HCT116 (cell line): ENCODE results near the gene PCDHGB3. TPM values are rescaled to one million over a fixed set of nuclear protein-coding genes. Genes with fewer than 3 reads are reported as not detected.

Experiments used
- ATAC-seq: fragments of 200-7000 bp; cut with Tn5 transposase; 2 replicates; pipeline ENCODE4 v1.9.1; 2020; ENCODE audit warnings: mild to moderate bottlenecking, moderate library complexity
- BruUV-seq: library from RNA; stranded (reverse); fragments of 400-500 nt; replicated peaks from 2 replicates; lab custom pipeline; 2021; lab: Mats Ljungman, UMichigan
- CTCF ChIA-PET: fragments of 300-600 bp; sonication (Branson Sonifier 250); formaldehyde crosslinking; loops from one replicate; lab custom pipeline; 2021; ENCODE audit warnings: antibody characterized with exemption; lab: Charles Lee
- POLR2A ChIA-PET: fragments of 300-600, 350-600 bp; sonication (Branson Sonifier 250); formaldehyde crosslinking; loops from one replicate; lab custom pipeline; 2021; ENCODE audit warnings: antibody characterized with exemption; lab: Charles Lee
- RAD21 ChIA-PET, 2 experiments: fragments of 300-600 bp; sonication (Branson Sonifier 250); formaldehyde crosslinking; loops; one replicate each; lab custom pipeline; 2023; ENCODE audit warnings: low total read pairs in 2 of 2; ENCODE audit not compliant: uncharacterized antibody in 2 of 2, unreplicated experiment in 2 of 2, low non-redundant PET in 1 of 2; lab: Charles Lee
- DNase-seq: peaks from one replicate; pipeline ENCODE4 v3.0.0-alpha.2; 2010; ENCODE audit warnings: low read depth, low spot score
- H2AFZ ChIP-seq: fragments of 200-600 bp; shearing (Covaris generic), sonication (generic); 2 replicates; pipeline ENCODE4 v1.6.1; 2017; ENCODE audit warnings: low read depth, mixed run types, mixed read lengths, antibody characterized with exemption, low read length; ENCODE audit not compliant: poor library complexity, severe bottlenecking
- H3K27ac ChIP-seq: 2 replicates; pipeline ENCODE4 v1.5.1; 2012; ENCODE audit warnings: low read depth, low read length
- H3K27me3 ChIP-seq: fragments of 200-600 bp; sonication (generic); 2 replicates; pipeline ENCODE4 v1.6.1; 2016; ENCODE audit warnings: mixed run types, low read length, mixed read lengths; ENCODE audit not compliant: insufficient read depth
- H3K36me3 ChIP-seq, 2 experiments: fragments of 200-500 bp in 1 of 2; fragments of 200-600 bp in 1 of 2; sonication (Bioruptor generic) in 1 of 2; sonication (generic) in 1 of 2; 2 replicates each; pipeline versions ENCODE4 v1.5.1 to v1.6.1; 2014 to 2016; ENCODE audit warnings: low read length in 2 of 2, inconsistent platforms in 1 of 2, mixed read lengths in 1 of 2, mixed run types in 1 of 2; ENCODE audit not compliant: insufficient read depth in 2 of 2, control insufficient read depth in 1 of 2
- H3K4me1 ChIP-seq, 2 experiments: fragments of 200-600 bp in 1 of 2; sonication (generic) in 1 of 2; 2 replicates each; pipeline versions ENCODE4 v1.5.1 to v1.6.1; 2012 to 2017; ENCODE audit warnings: low read length in 2 of 2, inconsistent platforms in 1 of 2, mild to moderate bottlenecking in 1 of 2, mixed read lengths in 1 of 2, mixed run types in 1 of 2, moderate library complexity in 1 of 2; ENCODE audit not compliant: insufficient read depth in 2 of 2, control insufficient read depth in 1 of 2
- H3K4me2 ChIP-seq: fragments of 200-600 bp; sonication (generic); 2 replicates; pipeline ENCODE4 v1.6.1; 2017; ENCODE audit warnings: mixed run types, low read length, mixed read lengths
- H3K4me3 ChIP-seq, 2 experiments: fragments of 200-600 bp in 1 of 2; sonication (generic) in 1 of 2; replicated peaks in 1 of 2; 2 replicates each; pipeline ENCODE4 v1.5.1; 2011 to 2016; ENCODE audit warnings: low read length in 2 of 2, control low read depth in 1 of 2, low read depth in 1 of 2, mild to moderate bottlenecking in 1 of 2, mixed read lengths in 1 of 2, mixed run types in 1 of 2
- H3K79me2 ChIP-seq: fragments of 200-600 bp; sonication (generic); 2 replicates; pipeline ENCODE4 v1.6.1; 2017; ENCODE audit warnings: mild to moderate bottlenecking, mixed run types, low read length, moderate library complexity, mixed read lengths; ENCODE audit not compliant: insufficient read depth
- H3K9ac ChIP-seq: fragments of 200-600 bp; sonication (generic); 2 replicates; pipeline ENCODE4 v1.6.1; 2016; ENCODE audit warnings: low read length, mixed read lengths
- H3K9me2 ChIP-seq: fragments of 200-600 bp; sonication (generic), shearing (Covaris generic); 2 replicates; pipeline ENCODE4 v1.6.1; 2017; ENCODE audit warnings: mixed run types, mild to moderate bottlenecking, moderate library complexity; ENCODE audit not compliant: insufficient read depth
- H3K9me3 ChIP-seq, 2 experiments: fragments of 200-500 bp in 1 of 2; fragments of 200-600 bp in 1 of 2; sonication (Bioruptor generic) in 1 of 2; sonication (generic) in 1 of 2; 2 replicates each; pipeline ENCODE4 v1.6.1; 2014 to 2017; ENCODE audit warnings: low read length in 2 of 2, mixed read lengths in 2 of 2, inconsistent platforms in 1 of 2, low read depth in 1 of 2, mild to moderate bottlenecking in 1 of 2, mixed run types in 1 of 2, moderate library complexity in 1 of 2; ENCODE audit not compliant: control insufficient read depth in 1 of 2, insufficient read depth in 1 of 2
- H4K20me1 ChIP-seq: fragments of 200-600 bp; sonication (generic), shearing (Covaris generic); 2 replicates; pipeline ENCODE4 v1.6.1; 2017; ENCODE audit warnings: mixed run types, mild to moderate bottlenecking, moderate library complexity; ENCODE audit not compliant: insufficient read depth
- ATF3 ChIP-seq: IDR thresholded peaks from 2 replicates; pipeline ENCODE4 v1.6.1; 2012
- CTCF ChIP-seq, 3 experiments: fragments of 200-600 bp in 1 of 3; sonication (generic) in 1 of 3; IDR thresholded peaks in 2 of 3; conservative IDR thresholded peaks in 1 of 3; 2 replicates each; pipeline ENCODE4 v1.5.1; 2012 to 2017; ENCODE audit warnings: low read depth in 2 of 3, low read length in 2 of 3, antibody characterized with exemption in 1 of 3, borderline replicate concordance in 1 of 3, control low read depth in 1 of 3, mild to moderate bottlenecking in 1 of 3, mixed read lengths in 1 of 3, mixed run types in 1 of 3, moderate library complexity in 1 of 3; ENCODE audit not compliant: insufficient read depth in 1 of 3
- EGR1 ChIP-seq: IDR thresholded peaks from 2 replicates; pipeline ENCODE4 v1.6.1; 2012; ENCODE audit warnings: low read depth
- ELF1 ChIP-seq: IDR thresholded peaks from 2 replicates; pipeline ENCODE4 v1.6.1; 2012; ENCODE audit warnings: low read depth, borderline replicate concordance
- EZH2phosphoT487 ChIP-seq: fragments of 200-600 bp; IDR thresholded peaks from 2 replicates; pipeline ENCODE4 v1.6.1; 2018; ENCODE audit warnings: antibody characterized with exemption, borderline replicate concordance
- POLR2AphosphoS5 ChIP-seq: IDR thresholded peaks from 2 replicates; pipeline ENCODE4 v1.6.1; 2011; ENCODE audit warnings: mild to moderate bottlenecking, low read depth, low read length, moderate library complexity
- RAD21 ChIP-seq: IDR thresholded peaks from 2 replicates; pipeline ENCODE4 v1.6.1; 2012; ENCODE audit warnings: low read depth, mild to moderate bottlenecking
- SRF ChIP-seq: IDR thresholded peaks from 2 replicates; pipeline ENCODE4 v1.6.1; 2012; ENCODE audit warnings: low read depth
- TCF7L2 ChIP-seq: IDR thresholded peaks from 2 replicates; pipeline ENCODE4 v1.7.0; 2011; ENCODE audit warnings: borderline replicate concordance, inconsistent platforms; ENCODE audit not compliant: insufficient read depth, insufficient read length; ENCODE audit errors: extremely low read depth
- intact Hi-C: fragments of 100-400 bp; cut with micrococcal nuclease; formaldehyde crosslinking; loops from 2 replicates; pipeline ENCODE4 v1.10.0; 2022
- total RNA-seq: library from RNA; stranded (reverse); gene quantifications from one replicate; pipeline ENCODE4 v1.2.1, GENCODE V29; 2021; ENCODE audit not compliant: unreplicated experiment

The PCDHGB3 gene
- total RNA-seq, 1 experiment from 2014 or later: 0.10 TPM

- H3K9me2 ChIP-seq: no peaks in the 10 kb centered on the region
- H3K27ac ChIP-seq: no peak within 1 kb of the TSS
- H3K4me3 ChIP-seq: no peak within 1 kb of the TSS
- no TSS peak for BruUV-seq
- no peak within 1 kb of the TSS for H2AFZ ChIP-seq
- H3K9me3 ChIP-seq: peaks cover 4 to 22% of the 10 kb centered on the region in 2 experiments; a peak in 2 of 4 replicates
- CTCF ChIA-PET: interaction anchor here (0.7 to 1.9 kb wide), 5 partner anchors 8 to 143 kb away, joined by 5 to 11 read pairs (median 6); partner anchors contain the start of gene PCDHGA10
- TF ChIP-seq POLR2AphosphoS5: no peak
- TF ChIP-seq CTCF (IDR thresholded peaks at IDR 0.05 in 2 of 3, conservative IDR thresholded peaks at IDR 0.05 in 1 of 3; ENCODE audit: borderline replicate concordance in 1 of 3, insufficient read depth in 1 of 3, low read depth in 2 of 3, low read length in 2 of 3): peak; percentile 31 to 48 (median 42); a peak in 3 of 6 replicates
- peak; percentile 59 for TF ChIP-seq RAD21
- no peak for TF ChIP-seq ATF3
- no peak for TF ChIP-seq TCF7L2
- no peak for TF ChIP-seq ELF1
- TF ChIP-seq EGR1: no peak
- TF ChIP-seq EZH2phosphoT487: no peak
- TF ChIP-seq SRF: no peak
- TF ChIP-seq, all 23 proteins: peak for 2
- H3K4me1 ChIP-seq: no peaks in the 10 kb centered on the region
- H3K4me2 ChIP-seq: no peak within 1 kb of the TSS
- H3K27me3 ChIP-seq: no peaks in the 10 kb centered on the region
- no peaks in the 10 kb centered on the region for H4K20me1 ChIP-seq
- peak; percentile 4 for DNase-seq
- no peaks in the 10 kb centered on the region for H3K79me2 ChIP-seq
- no peak within 1 kb of the TSS for H3K9ac ChIP-seq
- H3K36me3 ChIP-seq: no peaks in the 10 kb centered on the region
- RAD21 ChIA-PET: no interaction called here
- POLR2A ChIA-PET: no interaction called here
- ATAC-seq: no peak
- intact Hi-C loops: no loop called here
These were observed 50.9 kb downstream of the PCDHGB3 start, which contains the start of gene PCDHGA11 for GRCh38 chr5:141420855-141421488. TSS of gene PCDHGA11 (plus strand) at chr5:141421051. CDS start at chr5:141421228, 177 bp downstream.
